ENCODE data around the gene SEPTIN5. TPM values are rescaled to one million over a fixed set of nuclear protein-coding genes. Genes with fewer than 3 reads are reported as not detected.

The SEPTIN5 gene
- total RNA-seq, 2 experiments from 2014 or later = 0.30 TPM; not detected in 1

DNA sequence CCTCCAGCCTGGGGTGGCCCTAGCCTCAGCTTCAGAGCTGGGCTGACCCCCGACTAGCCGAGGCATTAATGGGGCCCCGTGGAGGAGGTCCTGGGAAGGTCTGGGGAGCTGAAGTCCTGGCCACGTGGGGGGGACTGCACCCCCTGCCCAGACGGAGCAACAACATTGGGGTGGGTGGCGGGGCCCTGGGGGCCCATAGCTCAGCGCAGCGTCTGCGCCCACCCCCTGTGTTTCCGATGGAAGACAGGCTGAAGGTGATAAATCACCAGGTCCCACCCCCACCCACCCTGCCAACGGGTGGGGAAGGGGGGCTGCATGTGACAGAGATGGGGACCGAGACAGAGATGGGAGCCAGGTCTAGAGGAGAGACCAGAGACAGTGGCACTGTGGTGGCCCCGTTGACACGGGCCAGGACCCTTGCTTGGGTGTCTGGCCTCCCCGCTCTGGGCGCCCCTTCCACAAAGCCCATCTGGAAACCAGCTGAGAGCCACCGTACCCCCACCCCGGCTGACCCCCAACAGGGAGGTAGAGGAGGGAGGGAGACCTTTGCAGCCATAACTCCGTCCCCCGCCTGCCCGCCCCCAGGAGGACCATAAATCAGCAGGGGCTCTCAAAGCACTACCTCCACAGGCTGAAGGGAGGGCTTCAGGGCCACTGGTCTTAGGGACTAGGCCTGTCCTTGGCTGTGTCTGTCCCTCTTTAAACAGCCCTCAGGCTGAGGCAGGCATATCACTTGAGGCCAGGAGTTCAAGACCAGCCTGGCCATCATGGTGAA is 17.2 kb downstream of the SEPTIN5 start:
- H3K4me1 Mint-ChIP-seq = peaks cover 3% of the 10 kb centered on the region
- no peak overlapping the region for H3K27ac Mint-ChIP-seq
- no peaks in the 10 kb centered on the region for H3K9me3 Mint-ChIP-seq (ENCODE audit: low read depth)
- DNase-seq (no peak), ATAC-seq (no peak)
- peak overlapping the region; percentile 44 for H3K4me3 Mint-ChIP-seq
- CTCF ChIA-PET = interaction anchor here (0.7 to 2.8 kb wide), 34 partner anchors 10 to 387 kb away, joined by 3 to 106 read pairs (median 5); partner anchors contain the start of genes COMT, TBX1 and TXNRD2
- no peaks in the 10 kb centered on the region for H3K36me3 Mint-ChIP-seq
- H3K27me3 Mint-ChIP-seq = no peaks in the 10 kb centered on the region

DNA sequence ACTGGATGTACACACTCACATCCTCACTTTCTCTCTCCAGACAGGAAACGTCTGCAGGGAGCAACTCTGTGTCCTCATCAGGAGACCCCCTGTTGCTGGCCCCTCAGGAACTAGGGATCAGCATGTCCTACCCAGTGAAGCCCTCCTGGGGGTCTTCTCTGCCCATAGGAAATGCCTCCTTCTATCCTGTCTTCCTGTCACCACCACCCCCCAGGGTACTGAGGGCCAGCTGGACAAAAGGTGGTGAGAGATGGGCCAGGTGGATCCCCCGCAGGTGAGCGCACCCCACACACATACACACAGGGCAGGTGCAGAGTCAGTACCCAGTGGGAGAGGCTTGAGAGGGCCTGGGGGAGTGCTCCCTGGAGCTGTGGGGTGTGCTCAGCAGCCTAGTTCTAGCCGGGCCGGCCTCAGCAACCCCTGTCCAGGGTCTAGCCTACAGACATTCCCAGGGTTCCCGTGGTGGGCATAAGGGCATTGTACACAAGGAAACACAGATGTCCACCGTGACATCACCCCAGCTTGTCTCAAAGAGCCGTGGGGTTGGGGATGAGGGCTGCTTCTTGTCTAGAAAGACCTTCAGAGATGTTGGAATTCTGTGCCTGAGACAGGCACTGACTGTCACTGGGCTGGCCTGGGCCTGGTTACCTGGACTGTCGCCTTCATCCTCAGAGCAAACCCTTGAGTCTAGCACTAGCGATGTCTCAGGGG is 18.3 kb downstream of the SEPTIN5 start:
- Mint-ChIP-seq H3K27me3 (no peaks in the 10 kb centered on the region), H3K4me3 (no peak overlapping the region), H3K36me3 (no peaks in the 10 kb centered on the region), H3K27ac (no peak overlapping the region), H3K4me1 (peaks cover 3% of the 10 kb centered on the region), H3K9me3 (ENCODE audit: low read depth) (no peaks in the 10 kb centered on the region)
- ATAC-seq = no peak
- CTCF ChIA-PET = interaction anchor here (0.9 to 2.8 kb wide), 4 partner anchors 15 to 221 kb away, joined by 3 to 23 read pairs (median 12); no protein-coding TSS in a partner anchor
- no peak for DNase-seq

DNA sequence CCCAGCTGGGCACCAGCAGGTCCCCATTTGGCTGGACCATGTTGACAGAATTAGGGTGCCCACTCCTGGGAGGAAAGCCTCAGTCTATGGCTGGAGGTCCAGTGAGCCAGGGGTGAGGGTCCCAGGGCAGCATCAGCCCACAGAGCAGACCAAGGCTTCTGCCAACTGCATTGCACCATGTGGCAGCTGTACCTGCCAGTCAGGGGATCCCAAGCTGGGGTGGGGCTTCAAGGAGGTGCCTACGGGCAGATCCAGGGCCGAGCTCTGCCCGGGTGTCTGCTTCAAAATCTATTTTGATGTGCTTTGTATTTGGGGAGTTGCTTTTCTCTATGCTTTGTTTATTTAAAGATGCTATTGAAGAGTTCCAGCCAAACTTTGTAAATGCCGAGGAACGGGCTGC is 19.5 kb downstream of the SEPTIN5 start:
- no peaks in the 10 kb centered on the region for H3K9me3 Mint-ChIP-seq (ENCODE audit: low read depth)
- H3K36me3 Mint-ChIP-seq = no peaks in the 10 kb centered on the region
- no peak overlapping the region for H3K4me3 Mint-ChIP-seq
- DNase-seq = no peak
- H3K4me1 Mint-ChIP-seq = peaks cover 3% of the 10 kb centered on the region
- no peaks in the 10 kb centered on the region for H3K27me3 Mint-ChIP-seq
- H3K27ac Mint-ChIP-seq = no peak overlapping the region
- CTCF ChIA-PET = interaction anchor here (1.4 kb wide), 1 partner anchor 14 kb away, joined by 3 read pairs; no protein-coding TSS in a partner anchor
- no peak for ATAC-seq

DNA sequence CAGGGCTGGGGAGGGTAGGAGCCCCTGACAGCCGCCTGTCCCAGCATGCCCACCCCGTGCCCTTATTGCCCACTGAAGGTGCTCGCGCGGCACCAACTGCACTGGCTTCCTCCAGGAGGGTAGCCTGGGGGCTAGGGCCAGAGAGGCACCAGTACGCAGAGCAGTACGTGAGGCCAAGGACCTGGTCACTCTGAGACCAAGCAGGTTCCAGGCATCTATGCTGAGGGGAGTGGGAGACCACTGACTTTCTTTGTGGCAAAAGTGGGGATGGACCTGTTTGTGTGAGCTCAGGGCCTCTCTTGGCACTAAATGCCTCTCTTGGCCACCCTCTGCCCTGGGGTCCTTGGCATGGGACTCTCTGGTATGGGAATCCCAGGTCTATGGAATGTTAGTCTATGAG is 19.9 kb downstream of the SEPTIN5 start:
- CTCF ChIA-PET = no interaction called here
- H3K36me3 Mint-ChIP-seq = no peaks in the 10 kb centered on the region
- ATAC-seq (no peak), DNase-seq (no peak)
- no peaks in the 10 kb centered on the region for H3K9me3 Mint-ChIP-seq (ENCODE audit: low read depth)
- no peaks in the 10 kb centered on the region for H3K27me3 Mint-ChIP-seq
- no peak overlapping the region for H3K4me3 Mint-ChIP-seq
- H3K4me1 Mint-ChIP-seq = peaks cover 3% of the 10 kb centered on the region
- H3K27ac Mint-ChIP-seq = no peak overlapping the region

DNA sequence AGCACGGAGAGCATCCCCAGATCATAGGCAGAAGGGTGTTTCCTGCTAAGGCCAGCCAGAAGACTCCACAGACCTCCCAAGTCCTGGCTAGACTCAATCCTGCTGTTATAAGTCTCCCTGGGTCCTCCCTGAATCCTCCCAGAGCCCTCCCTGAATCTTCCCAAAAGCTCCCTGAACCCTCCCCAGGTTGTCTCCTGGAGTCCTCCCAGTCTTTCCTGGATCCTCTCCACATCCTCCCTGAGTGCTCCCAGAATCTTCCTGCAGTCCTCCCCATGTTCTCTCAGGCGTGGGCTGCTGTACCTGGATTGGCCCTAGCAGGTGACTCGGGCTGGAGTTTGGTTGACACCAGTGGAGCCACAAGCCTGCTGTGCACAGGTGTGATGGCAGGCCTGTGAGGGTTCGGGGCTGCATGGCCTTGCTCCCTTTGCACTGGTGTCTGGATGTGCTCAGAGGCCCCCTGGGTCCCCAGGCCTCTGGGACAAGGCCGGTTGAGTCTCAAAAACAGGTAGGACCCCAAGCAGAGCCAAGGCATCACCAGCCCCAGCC is 20.6 kb downstream of the SEPTIN5 start:
- no peak overlapping the region for H3K27ac Mint-ChIP-seq
- no peaks in the 10 kb centered on the region for H3K9me3 Mint-ChIP-seq (ENCODE audit: low read depth)
- ATAC-seq (no peak), DNase-seq (no peak)
- CTCF ChIA-PET = no interaction called here
- peaks cover 3% of the 10 kb centered on the region for H3K4me1 Mint-ChIP-seq
- H3K4me3 Mint-ChIP-seq = no peak overlapping the region
- H3K27me3 Mint-ChIP-seq = no peaks in the 10 kb centered on the region
- no peaks in the 10 kb centered on the region for H3K36me3 Mint-ChIP-seq

DNA sequence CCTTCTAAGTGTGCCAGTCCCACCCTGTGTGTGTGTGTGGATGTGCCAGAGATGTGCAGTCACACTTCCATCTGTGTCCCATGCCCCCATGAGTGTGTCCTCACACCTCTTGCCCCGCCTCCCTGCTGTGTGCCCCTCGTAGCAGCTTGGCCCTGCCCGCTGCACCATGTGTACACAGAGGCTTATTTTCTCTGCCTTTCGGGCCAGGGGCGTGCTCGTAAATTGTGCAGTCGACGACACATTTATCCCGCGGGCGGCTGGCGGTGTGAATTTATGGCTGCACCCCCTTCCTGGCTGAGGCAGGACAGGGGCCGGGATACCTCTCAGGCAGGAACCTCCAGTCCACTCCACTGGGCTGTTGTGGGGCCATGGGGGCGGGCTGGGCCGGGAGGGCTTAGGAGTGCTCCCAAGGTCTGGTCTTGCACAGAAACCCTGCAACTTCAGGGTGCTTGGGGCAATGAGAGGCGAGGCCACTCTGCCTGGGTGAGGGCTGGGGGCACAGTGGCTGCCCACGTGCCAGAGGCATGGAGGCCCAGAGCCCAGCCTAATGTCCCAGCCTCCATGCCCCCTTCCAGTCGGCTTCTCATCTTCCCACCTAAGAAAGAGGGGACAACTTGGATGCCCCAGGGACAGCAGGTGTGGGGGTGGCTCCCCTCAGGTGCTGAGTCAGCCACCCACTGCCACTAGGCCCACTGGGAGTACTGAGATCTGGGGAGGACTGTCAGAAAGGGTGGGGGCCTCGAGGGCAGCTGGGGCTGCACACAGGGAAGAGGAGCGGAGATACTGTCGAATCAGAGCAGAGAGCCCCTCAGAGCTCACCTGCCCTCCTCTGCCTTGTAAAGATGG is 21.6 kb downstream of the SEPTIN5 start:
- H3K4me3 Mint-ChIP-seq = no peak overlapping the region
- H3K27me3 Mint-ChIP-seq = no peaks in the 10 kb centered on the region

DNA sequence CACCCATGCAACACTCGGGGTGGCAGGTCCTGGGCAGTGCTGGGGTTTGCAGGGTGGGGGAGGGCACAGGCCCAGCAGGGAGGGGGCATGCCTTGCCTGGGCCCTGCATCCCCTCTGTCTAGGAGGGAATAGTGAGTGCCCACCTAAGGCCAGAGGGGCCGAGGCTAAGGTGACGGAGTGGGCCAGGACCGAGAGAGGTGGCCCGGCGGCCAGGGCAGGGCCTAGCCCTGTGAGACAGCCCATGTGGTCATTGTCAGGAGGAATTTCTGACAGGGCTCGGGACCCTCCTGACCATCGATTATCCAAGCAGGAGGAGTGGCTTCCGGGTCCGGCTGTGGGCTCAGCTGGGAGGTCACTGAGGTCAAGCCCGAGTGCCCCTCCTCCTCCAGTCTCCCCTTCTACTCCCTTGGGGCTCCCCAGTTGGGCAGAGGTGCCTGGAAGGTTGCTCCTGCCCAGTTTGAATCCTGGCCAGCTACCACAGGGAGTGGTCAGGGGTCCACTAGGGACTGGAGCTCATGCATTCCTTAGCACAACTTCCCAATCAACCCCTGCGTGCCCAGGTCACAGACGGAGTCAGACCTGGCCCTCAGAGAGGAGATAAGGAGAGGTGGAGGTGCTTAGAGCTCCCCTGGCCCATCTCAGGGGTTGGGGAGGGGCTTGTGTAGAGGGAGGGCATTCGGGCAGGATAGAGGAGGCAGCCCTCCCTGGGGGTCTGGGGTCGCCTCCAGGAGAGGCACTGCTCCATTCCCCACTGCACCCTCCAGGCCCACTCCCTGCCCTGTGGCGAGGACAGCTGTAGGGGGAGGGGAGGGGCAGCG is 23.8 kb downstream of the SEPTIN5 start:
- no peak for ATAC-seq
- DNase-seq = no peak
- H3K9me3 Mint-ChIP-seq (ENCODE audit: low read depth) = no peaks in the 10 kb centered on the region
- H3K36me3 Mint-ChIP-seq = no peaks in the 10 kb centered on the region
- H3K4me1 Mint-ChIP-seq = no peaks in the 10 kb centered on the region
- no peak overlapping the region for H3K27ac Mint-ChIP-seq
- no peaks in the 10 kb centered on the region for H3K27me3 Mint-ChIP-seq
- H3K4me3 Mint-ChIP-seq = no peak overlapping the region
- CTCF ChIA-PET = no interaction called here

More for the DNA sequence above, 21.6 kb downstream of the SEPTIN5 start:
- H3K27ac Mint-ChIP-seq = no peak overlapping the region
- H3K36me3 Mint-ChIP-seq = no peaks in the 10 kb centered on the region
- CTCF ChIA-PET = no interaction called here
- no peaks in the 10 kb centered on the region for H3K4me1 Mint-ChIP-seq
- DNase-seq = no peak
- H3K9me3 Mint-ChIP-seq (ENCODE audit: low read depth) = no peaks in the 10 kb centered on the region
- no peak for ATAC-seq

DNA sequence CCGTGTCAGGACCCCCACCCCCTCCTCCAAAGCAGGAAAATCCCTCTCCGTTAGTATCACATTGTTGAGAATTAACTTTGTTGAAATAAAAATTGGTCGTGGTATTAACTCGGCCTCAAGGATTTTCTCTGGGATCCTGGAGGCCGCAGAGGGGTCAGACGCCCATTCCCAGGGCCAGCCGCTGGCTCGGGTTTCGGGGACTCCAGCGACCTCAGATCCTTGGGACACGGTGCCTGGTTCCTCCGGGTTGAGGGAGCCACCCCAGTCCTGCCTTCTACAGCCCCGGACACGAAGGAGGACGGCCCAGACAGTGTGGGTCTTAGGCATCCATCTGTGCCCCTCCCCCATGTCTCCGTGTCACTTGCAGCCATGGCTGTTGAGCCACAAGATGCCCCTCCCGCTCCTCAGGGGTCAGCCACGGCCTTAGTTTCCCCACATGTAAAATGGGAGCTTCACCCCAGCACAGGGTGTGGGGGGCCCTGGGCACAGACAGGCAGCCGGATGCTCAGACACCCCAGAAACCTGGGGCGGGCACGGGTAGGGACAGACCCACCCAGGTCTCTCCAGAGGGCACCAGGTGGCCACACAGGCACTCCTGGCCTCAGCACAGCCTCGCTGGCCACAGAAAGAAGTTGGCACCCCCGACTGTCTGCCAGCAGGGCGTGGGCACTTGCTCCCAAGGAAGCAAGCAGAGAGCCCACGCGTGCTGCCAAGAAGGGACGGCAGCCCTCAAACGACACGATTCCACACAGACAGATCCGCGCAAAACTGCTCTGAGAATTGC is 24.6 kb downstream of the SEPTIN5 start:
- Mint-ChIP-seq H3K4me3 (no peak overlapping the region), H3K27me3 (no peaks in the 10 kb centered on the region), H3K36me3 (no peaks in the 10 kb centered on the region), H3K9me3 (ENCODE audit: low read depth) (no peaks in the 10 kb centered on the region), H3K27ac (no peak overlapping the region), H3K4me1 (no peaks in the 10 kb centered on the region)
- ATAC-seq (no peak), DNase-seq (no peak)
- CTCF ChIA-PET = no interaction called here

DNA sequence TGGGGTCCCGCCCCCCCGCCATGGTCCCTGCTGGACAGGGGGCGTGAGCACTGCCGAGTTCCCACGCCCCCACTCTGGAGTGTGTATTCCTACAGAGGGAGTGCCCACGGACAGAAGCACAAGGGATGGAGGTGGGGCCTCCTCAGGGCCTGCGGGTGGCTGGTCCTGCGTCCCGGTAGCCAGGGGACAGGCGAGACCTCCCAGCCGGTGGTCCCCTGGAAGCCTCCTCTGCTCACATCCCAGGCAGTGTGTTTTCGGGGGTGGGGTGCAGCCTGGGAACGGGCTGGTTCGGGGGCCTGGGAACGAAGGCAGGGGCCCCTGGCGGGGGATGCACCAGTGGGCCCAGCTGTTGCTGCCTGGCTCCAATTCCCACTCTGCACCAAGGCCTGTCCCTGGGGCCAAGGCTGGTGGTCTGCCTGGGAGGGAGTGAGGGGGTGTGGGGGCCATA is 25.2 kb downstream of the SEPTIN5 start:
- Mint-ChIP-seq H3K27me3 (no peaks in the 10 kb centered on the region), H3K9me3 (ENCODE audit: low read depth) (no peaks in the 10 kb centered on the region), H3K4me1 (no peaks in the 10 kb centered on the region), H3K27ac (no peak overlapping the region), H3K36me3 (no peaks in the 10 kb centered on the region), H3K4me3 (no peak overlapping the region)
- DNase-seq (no peak), ATAC-seq (no peak)
- CTCF ChIA-PET = no interaction called here

DNA sequence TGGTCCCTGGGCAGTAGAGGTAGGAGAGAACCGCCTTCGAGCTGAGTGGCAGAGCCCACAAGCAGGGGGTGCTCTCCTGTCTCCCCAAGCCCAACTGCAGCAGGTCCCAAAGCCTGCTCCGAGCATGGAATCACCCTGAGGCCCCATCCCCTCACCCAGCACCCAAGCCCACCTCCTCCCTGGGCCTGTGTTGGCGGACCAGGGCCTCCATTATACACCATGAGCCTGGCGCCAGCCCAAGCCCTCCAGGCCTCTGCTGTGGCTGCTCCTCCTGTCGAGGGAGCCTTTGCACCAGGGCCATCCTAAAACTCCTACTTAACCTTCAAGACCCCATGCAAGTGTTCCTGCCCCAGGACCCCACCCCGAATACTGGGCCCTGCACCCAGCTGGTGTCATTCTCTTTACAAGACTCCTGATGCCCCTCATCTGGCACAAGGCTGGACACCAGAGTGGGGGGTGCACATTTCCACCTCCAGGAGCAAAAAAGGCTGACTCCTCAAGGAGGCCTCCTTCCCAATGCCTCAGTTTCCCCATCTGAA is 25.7 kb downstream of the SEPTIN5 start:
- Mint-ChIP-seq H3K4me1 (no peaks in the 10 kb centered on the region), H3K27ac (no peak overlapping the region), H3K9me3 (ENCODE audit: low read depth) (no peaks in the 10 kb centered on the region), H3K4me3 (no peak overlapping the region), H3K27me3 (no peaks in the 10 kb centered on the region), H3K36me3 (no peaks in the 10 kb centered on the region)
- no peak for ATAC-seq
- no peak for DNase-seq
- CTCF ChIA-PET = no interaction called here

DNA sequence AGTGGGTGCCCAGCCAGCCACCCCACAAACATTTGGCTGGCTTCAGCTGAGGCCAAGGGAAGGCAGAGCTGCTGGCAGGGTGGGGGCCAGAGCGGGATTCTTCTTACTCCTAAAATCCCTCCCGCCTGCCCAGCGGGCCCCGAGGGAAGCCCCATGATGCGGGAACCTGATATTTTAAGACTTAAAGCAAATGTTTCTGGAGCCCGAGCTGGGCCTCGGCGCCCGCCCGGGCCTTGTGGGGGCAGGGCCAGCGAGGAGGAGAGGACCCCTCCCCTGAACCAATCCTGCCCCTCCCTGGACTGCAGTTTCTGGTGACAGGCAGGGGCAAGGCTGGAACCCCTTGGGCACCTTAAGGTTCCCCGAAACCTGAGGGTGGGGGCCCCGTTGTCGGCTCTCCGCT is 26.3 kb downstream of the SEPTIN5 start:
- Mint-ChIP-seq H3K27ac (no peak overlapping the region), H3K4me1 (no peaks in the 10 kb centered on the region), H3K36me3 (no peaks in the 10 kb centered on the region), H3K27me3 (no peaks in the 10 kb centered on the region), H3K4me3 (no peak overlapping the region), H3K9me3 (ENCODE audit: low read depth) (no peaks in the 10 kb centered on the region)
- ATAC-seq (no peak), DNase-seq (no peak)
- CTCF ChIA-PET = interaction anchor here (2.2 kb wide), 1 partner anchor 10 kb away, joined by 7 read pairs; no protein-coding TSS in a partner anchor

DNA sequence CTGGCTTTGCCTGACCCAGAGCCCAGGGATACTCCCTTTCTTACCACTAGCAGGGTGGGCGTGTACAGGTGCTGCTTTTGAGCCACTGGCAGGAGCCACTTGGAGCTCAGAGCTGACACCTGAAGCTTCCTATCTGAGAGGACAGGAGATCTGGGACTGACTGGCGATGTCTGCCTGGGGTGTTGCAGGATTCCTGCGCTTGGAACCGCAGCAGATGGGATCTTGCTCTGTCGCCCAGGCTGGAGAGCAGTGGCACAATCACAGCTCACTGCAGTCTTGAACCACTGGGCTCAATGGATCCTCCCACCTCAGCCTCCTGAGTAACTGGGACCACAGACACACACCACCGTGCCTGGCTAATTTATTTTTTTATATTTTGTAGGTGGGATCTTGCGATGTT is 26.8 kb downstream of the SEPTIN5 start:
- Mint-ChIP-seq H3K4me1 (no peaks in the 10 kb centered on the region), H3K4me3 (no peak overlapping the region), H3K27ac (no peak overlapping the region), H3K27me3 (no peaks in the 10 kb centered on the region), H3K9me3 (ENCODE audit: low read depth) (no peaks in the 10 kb centered on the region), H3K36me3 (no peaks in the 10 kb centered on the region)
- ATAC-seq (no peak), DNase-seq (no peak)
- CTCF ChIA-PET = interaction anchor here (2.2 kb wide), 1 partner anchor 10 kb away, joined by 7 read pairs; no protein-coding TSS in a partner anchor

All from activated CD8-positive, alpha-beta memory T cell treated with anti-CD3 and anti-CD28 coated beads, Interleukin-2, amount 10 ng/mL, durations not matched to agents 7 days and 5 days (primary cell).